ENCODE measurements around the gene SURF6. TPM values are rescaled to one million over a fixed set of nuclear protein-coding genes. Genes with fewer than 3 reads are reported as not detected.
"Not testable (repeated sequence)": the region's sequence is repeated elsewhere in the genome, so short reads cannot be mapped to it uniquely, and the experiment has no call there.

SURF6 gene
- polyA plus RNA-seq, 12 donors = 14.3 to 32.6 (median 18.6) TPM; not detected in 1

DNA sequence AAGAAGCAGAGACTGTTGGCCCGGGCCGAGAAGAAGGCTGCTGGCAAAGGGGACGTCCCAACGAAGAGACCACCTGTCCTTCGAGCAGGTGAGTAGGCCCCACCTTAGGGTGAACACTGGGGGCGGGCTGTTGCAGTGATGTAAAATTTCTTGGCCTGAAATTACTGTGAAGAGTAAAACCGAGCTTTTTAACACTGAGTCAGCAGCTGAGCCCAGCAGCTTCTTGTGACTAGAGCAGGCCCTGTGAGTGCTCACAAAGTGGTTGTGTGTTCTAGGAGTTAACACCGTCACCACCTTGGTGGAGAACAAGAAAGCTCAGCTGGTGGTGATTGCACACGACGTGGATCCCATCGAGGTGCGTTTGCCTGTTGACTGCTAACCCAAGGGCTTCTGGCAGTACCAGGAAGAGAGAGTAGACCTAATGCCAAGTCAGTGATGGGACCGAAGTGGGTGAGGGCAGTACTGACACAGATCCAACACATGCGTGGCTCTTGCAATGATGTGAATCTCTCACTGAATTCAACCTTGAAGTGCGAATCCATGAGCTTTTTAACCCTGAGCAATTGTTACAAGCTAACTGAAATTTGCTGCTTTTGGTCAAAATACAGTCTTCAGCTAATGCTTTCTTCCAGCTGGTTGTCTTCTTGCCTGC is 14.1 kb upstream of the SURF6 start:
- no peak for DNase-seq

DNA sequence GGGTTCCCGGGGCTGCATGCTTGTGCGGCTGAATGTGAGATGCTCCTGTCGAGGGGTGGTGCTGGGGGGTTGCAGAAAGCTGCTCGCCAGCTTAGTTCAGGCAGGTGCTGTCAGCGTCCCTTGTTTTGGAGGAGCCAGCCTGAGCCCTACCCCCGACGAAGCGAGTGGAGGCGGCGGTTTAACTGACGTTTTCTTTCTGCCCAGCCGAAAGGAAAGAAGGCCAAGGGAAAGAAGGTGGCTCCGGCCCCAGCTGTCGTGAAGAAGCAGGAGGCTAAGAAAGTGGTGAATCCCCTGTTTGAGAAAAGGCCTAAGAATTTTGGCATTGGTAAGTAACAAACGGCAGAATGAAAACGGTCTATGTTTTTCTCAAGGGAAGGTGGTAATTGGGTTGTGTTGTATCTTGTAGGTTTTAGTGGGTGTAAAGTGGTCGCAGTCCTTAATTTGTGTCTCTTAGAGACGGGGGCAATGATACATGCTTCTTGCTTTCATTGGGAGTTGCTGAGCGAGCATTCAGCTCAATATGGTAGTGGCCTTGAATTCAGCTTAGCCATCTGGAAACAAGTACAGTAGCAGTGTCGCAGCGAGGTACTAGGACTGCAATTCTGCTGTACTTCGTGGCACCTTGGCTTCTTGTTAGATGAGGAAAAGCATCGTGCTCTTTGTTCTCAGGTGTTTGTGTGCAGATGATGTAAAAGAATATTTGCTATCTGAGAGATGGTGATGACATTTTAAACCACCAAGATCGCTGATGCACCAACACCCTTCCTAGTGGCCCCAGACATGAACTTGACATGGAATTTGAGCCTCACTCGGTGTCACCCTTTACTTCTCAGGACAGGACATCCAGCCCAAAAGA is 13.0 kb upstream of the SURF6 start:
- no peak for DNase-seq

DNA sequence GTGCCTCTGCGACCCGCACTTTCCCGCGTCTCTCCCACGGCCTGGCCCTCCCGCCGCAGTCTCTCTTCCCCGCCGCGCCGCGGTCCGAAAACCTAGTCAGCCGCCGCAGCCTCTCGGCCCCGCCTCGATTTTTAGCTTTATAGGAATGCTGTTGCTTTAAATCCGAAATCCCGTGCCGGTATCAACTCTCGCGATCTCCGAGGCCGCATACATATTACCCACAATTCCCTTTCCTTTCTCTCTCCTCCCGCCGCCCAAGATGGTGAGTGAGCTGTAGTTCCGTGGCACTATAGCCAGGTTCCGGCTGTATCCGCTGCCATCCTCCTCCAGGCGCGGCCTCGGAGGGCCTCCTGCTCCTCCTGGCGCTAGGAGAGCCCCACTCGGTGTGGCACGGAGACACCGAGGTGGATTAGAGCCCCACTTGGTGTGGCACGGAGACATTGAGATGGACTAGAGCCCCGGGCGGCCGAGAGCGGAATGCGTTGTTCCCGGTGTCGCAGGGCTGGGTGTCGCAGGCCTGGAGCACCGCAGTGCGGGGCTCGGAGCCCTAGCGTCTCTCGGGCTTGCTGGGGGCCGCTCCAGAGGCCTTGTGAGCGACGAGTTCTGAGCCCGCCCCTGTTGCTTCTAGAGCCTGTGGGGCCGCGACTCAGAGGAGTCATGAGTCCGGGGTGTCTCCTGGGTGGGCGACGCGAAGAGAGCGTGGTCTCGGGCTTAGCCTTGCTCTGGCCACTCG is 12.2 kb upstream of the SURF6 start, which contains the start of the genes MED22 and RPL7A:
Gene MED22, minus strand, starts transcription at position 147 of the 733 bp plus-strand sequence. CDS start 1,469 bp downstream, outside the sequence.
Gene RPL7A, plus strand, starts transcription at position 234 of the 733 bp plus-strand sequence. Its CDS starts 26 bp downstream, at position 260.
- peak; percentile 97 for DNase-seq

DNA sequence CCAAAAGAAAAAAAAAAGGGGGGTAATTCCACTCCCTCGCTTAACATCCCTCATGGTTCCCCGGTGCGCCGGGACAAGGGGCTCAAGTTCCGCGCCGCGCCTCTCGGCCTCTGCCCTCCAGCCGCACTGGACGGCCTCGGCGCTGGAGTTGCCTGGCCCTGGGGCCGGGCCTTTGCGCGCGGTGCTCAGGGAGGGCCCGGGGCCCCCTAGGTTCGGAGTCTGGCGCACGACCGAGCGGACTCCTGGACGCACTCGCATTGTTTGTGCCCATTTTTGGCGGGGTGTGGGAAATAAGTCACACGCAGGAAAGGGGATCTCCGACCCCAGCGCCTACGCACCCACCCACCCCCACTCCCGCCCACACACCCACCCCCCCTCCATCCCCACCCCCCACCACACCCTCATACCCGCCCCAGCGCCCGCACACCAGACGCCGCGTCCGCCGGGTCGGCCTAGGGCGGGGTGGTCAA is 11.6 kb upstream of the SURF6 start:
- peak; percentile 43 for DNase-seq

DNA sequence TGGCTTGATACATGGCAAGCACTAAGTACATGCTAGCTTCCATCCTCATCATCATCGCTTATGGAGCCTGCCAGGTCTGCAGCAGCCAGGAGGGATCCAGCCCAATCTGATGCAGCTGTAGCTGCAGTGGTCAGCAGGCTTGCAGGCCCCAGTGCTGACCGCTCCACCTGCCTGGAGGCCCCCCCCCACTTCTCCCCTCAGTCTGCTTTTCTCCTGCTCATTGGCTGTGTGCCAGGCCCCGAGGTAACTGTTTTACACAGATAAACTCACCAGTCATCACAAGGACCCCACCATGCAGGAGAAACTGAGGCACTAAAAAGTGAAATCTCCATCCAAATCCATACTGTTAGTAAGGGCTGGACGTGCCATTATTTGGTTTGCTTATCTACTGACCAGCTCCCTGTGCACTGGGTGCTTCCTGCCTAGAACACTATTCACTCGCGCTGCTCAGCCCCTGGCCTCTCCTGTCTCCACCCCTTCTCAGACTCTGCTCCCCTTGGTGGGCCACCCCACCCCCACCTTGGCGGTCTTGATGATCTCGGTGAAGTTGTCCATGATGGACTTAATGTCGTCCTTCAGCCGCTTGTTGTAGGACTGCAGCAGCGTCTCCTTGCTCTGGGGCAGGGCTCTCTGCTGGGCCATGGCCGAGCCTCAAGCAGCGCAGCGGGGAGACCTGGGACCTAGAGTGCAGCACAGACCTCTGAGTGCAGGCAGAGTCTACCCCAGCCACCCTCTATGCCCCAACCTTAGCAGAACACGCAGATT is 10.2 kb upstream of the SURF6 start:
- DNase-seq = no peak

DNA sequence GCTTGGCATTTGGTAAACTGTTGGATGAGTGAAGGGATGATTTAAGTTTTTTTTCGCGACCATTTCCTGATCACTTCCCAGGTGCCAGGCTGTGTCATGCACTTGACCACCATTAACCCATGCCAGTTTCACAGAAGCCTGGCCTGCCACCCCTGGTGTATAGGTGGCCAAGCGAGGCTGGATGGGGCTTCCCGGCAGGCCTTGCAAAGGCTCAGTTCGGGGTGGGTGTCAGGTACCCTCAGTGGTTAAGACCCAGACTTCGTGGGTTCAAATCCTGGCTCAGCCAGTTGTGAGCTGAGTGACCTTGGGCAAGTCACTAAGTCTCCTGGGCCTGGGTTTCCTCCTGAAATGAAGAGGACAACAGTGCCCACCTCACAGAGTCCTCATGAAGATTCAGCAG is 9.6 kb upstream of the SURF6 start:
- no peak for DNase-seq

DNA sequence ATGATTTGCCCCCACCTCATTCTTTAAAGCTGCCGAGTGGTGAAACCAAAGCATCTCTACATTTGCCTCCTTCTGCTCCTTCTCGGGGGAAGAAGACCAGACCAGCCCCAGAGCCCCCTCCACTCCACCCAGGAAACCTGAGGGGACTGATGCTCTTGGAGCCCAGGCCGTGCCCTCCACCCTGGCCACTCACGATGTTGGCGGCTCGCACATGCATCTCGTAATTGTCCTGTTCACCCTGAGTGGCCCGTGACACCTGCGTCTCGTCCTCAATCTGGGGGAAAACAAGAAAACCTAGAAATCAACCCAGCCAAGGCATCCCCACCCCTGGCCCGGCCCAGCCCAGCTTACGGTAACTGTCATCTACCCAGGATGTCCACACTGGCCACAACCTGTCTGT is 9.0 kb upstream of the SURF6 start:
- DNase-seq = no peak

DNA sequence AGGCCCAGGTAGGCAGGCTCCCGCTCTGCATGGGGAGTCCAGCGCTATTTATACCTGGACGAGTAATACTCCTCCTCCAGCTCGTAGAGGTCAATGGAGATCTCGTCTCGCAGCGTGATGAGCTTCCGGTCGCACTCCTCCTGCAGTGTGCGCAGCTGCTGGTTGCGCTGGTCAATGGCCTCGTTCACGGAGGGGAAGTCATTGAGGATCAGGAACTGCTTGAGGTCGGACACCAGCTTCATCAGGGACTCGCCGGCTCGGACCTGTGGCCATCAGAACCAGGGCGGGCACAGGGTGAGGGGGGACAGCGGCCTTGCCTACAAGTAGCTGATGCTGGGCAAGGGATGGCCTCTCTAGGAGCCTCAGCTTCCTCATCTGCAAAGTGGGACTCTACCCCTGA is 8.1 kb upstream of the SURF6 start:
- no peak for DNase-seq

DNA sequence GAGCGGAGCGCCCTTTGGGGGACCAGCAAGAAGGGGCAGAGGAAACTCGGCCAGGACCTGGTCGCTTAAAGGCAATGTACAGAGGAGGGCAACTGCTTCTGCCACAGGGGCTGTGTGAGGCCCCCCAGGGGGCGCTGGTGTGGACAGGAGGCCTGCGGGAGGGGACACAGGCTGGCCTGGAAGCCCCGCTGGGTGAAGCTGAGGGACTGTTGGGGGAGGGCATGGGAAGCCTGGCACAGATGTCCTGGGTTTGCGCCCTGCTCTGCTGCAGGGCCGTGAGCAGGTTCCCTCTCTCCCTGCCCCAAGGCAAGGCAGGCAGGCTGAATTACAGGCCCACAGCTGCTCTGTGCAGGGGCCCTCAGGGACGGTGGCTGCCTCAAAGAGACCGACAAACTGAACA is 6.6 kb upstream of the SURF6 start:
- no peak for DNase-seq

DNA sequence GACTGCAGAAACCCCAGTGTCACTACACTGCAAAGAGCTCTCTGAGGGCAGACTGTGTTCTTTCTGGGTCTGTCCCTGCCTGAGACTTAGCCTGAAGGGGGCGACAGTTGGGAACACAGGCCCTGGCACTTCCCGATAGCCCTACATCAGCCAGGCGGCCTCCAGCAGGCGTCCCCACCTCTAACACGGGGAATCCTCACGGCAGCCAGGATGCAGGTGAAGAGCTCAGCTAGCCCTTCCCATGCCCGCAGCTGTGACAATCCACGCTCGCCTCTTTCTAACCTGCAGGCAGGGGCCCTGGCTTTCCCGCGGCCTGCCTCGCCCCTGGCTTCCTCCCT is 6.0 kb upstream of the SURF6 start:
- no peak for DNase-seq

DNA sequence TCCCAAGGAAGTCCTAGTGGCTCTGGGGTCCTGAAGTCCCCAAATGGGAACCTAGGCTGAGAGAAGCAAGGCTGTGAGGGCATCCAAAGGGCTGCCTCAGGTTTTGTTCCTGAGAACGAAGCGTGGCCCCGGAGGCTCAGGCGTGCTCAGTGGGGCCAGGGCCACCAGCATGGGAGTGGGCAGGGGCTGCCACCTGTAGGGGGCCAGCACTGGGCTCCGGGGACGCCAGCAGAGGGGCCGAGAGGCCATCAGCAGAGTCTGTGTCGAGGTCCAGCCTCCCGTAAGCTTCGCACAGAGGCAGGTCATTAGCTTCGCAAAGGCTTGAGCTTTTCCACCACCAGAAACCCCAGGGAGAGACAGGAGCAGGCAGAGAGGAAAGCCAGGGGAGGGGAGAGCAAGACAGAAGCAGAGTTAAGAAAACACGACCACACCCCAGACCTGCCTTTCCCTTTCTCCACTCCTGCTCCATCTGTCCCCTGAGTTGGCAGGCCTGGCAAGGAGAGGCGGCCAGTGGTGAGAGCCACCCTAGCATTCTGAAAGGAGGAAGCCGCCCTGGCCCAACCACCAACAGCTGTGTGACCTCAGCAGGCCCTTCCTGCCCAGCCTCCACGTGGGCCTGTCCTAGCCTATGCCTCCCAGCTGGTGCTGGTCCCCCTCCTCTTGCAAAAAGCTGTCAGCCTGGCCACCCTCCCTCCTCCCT is 5.5 kb upstream of the SURF6 start:
- no peak for DNase-seq

DNA sequence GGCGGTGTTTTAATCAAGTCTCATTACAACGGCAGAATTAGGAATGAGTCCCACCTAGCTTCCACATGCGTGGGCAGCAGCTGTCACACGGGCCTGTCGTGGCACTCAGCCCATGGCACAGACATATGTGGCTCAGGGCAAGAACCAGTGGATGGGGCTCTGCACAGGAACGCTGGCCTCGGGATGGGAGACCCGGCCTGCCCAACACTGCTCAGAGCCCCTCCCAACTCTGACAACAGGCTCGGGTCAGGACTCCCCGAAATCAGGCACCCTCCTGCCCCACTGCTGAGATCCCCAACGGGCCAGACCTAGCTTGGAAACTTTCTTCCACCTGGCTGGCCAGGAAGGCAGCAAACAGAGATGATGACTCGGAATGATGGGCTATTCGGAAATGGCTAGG is 4.9 kb upstream of the SURF6 start:
- no peak for DNase-seq

DNA sequence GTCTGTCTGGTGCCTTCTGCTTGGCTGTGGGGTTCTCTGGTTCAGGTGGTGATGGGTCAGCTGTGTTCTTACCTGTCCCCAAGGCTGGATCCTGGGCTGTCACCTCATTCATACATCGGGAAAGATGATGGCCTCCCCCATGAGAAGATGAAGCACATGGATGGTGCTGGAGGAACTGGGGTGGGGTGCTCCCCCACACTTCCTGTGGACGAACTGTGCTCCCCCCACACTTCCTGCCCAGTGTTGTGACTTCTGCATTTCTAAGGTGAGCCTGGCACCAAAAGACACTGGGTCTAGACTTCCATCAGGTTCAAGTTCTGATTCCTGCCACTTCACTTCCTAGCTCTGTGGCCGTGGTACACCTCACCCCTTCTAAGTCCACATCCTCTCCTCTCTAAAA is 4.3 kb upstream of the SURF6 start:
- no peak for DNase-seq

DNA sequence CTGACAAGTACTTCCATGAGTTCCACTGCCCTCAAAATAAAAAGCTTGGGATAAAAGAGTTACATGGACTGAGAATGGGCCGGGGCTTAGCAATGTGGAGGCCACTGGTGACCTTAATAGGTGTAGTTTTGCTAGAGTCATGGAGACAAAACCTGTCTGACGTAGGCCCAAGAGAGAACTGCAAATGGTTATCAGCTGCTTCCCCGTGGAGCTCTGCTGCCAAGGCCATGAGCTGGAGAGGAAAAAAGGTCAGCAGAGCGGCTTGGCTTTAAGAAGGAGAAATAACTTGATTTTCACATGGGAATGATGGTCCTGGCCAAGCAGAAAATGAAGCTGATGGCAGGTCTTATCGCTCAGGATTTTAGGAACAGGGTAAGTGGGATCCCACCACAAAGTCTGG is 3.7 kb upstream of the SURF6 start:
- no peak for DNase-seq

DNA sequence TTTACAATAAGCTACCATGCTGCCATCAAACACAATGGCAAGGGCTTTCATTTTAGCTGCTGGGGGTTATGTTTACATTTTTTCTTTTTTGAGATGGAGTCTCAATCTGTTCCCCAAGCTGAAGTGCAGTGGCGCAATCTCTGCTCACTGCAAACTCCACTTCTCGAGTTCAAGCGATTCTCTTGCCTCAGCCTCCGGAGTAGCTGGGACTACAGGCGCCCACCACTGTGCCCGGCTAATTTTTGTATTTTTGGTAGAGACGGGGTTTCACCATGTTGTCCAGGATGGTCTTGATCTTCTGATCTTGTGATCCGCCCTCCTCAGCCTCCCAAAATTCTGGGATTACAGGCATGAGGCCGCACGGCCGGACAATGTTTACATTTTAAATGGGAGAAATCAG is 1.1 kb downstream of the SURF6 start:
- not testable (repeated sequence) for DNase-seq

DNA sequence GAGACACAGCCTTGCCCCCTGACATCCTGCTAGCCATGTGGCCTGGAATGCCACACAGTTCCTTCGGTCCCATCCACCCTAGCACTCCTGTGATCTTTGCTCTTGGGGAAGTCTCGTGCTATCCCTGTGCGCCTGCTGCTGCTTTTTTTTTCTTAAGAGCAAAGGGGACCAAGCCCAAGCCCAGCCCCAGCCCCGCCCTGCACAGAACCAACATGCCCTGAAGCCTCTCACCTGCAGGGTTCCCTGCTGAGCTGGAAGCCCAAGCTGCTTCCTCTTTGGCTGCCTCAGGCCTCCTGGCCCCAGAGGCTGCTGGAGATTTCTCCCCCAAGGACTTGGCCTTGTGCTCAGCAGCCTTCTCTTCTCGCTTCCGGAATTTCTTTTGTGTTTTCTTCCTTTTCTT is 1.8 kb downstream of the SURF6 start:
- no peak for DNase-seq

DNA sequence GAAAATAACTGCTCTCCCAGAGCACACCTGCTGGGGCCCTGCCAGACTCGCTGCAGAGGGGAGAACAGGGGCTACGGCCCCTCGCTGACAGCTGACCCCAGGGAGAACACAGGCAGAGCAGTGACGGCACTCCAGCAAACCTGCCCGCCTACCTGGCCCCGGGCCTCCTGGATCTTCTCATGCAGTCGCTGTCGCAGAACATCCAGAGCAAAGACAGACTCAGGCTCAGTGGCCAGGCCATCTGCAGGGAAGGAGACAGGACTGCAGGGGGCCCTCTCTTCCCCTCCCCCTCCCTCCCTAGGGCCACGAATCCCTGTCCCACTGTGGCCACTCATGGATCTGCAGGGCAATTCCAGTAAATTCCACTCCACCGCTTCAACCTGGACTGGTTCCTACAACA is 2.4 kb downstream of the SURF6 start:
- no peak for DNase-seq

DNA sequence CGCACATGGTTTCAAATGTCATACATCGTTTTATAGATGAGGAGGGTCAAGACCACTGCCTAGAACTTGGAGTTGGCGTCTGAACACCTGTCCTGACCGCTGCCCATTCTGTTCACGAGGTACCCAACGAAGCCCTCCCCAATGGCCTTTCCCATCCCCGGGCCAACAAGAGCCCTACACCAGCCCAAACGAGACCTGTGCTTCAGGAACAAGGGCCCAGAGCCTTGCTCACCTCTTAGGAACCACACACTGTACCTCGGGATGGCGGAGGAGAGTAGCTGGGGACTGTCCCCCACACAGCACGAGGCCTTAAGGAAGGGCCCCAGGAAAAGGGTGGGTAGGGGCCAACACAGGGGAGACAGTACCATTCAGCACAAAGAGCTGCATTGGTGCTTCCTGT is 3.0 kb downstream of the SURF6 start:
- no peak for DNase-seq

DNA sequence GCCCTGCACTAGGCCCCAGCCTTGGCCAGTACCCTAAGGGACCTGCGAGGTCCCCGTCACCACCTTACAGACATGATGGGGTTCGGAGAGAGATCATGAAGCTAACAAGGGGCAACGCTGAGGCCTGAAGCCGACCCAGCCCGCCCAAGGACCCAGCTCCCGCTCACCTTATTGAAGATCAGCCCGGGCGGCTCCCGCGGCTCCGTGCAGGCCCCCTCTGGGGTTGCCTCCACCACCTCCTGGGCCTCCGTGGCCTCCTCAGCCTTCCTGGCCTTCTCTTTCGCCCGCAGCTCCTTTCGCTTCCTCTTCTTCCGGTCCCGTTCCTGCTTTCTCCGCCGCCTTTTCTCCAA is 3.6 kb downstream of the SURF6 start:
- DNase-seq = no peak

DNA sequence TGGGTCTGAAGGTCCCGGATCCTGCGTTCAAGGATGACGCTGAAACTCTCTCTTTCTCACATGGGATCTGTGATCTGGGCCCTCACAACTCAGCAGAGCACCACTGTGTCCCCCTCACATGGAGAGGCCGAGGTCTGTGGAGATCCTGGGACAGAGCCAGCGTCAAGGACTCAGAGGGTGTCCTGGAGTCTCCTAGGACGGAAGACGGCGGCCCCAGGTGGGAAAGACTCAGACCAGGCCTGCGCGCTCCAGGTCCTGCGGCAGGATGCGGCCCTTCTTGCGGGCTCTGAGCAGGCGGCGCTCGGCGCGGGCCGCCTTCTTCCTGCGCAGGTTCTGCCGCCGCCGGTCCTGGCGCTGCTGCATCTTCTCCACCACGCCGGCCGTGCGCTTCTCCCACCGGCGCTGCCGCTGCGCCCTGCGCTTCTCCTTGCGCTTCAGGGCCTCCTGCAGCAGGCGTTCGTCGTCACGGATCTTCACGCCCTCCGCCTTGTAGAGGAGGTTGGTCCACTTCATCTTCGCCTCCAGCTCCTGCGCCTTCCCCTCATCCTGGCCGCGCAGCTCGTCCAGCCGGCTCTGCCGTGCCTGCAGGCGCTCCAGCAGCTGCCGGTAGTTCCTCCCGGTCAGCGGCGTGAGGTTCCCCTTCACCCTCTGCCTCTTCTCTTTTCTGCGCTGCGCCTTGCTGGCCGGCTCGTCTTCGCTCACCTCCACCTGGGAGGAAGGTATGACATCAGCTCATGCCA is 4.2 kb downstream of the SURF6 start:
- DNase-seq = no peak

DNA sequence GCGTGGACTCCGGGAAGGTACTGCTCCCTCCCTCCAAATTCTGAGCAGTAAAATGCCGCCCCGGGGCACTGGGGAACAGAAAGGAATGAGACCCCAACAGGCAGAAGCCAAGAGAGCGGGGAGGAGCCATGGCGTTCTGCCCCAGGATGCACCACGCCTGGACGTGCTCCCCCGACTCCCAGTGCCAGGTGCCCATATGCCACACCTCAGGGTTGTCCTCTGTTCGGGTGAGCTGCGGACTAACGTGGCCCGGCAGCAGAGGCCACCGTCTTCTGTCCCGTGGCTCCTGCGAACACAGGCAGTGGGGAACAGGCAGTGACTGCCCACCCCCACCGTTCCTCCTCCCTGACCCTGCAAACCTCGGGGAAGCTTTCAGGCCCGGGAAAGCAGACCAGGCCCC is 4.8 kb downstream of the SURF6 start:
- no peak for DNase-seq

Measured in muscle of arm (tissue), 12 donors.